Measurements from ENCODE around the gene CD300LB.

DNA sequence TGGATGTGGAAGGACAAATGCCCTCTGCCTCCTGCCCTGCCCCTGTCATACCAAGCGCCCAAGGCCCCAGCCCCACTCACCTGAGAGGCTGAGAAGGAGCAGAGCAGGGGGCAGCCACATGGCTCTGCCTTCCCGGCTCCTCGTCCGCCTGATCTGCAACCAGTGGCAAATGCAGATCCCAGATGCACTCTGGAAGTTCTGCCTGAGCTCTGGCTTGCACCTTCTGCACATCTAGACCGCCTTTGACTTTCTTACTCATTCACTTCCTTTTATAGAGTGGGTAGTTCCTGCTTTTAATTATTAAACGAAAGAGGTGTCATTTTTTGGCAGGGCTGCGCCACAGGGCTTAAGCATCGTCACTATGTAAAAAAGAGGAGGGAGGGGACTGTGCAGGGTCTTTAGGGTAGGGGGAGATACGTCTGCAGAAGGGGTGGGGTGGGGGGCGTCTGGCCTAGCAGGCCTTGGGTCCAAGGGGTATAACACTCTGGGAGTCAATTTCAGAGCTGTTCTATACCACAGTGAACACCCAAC lies at the start of gene CD300LB:
- TF ChIP-seq, protein P1, sequence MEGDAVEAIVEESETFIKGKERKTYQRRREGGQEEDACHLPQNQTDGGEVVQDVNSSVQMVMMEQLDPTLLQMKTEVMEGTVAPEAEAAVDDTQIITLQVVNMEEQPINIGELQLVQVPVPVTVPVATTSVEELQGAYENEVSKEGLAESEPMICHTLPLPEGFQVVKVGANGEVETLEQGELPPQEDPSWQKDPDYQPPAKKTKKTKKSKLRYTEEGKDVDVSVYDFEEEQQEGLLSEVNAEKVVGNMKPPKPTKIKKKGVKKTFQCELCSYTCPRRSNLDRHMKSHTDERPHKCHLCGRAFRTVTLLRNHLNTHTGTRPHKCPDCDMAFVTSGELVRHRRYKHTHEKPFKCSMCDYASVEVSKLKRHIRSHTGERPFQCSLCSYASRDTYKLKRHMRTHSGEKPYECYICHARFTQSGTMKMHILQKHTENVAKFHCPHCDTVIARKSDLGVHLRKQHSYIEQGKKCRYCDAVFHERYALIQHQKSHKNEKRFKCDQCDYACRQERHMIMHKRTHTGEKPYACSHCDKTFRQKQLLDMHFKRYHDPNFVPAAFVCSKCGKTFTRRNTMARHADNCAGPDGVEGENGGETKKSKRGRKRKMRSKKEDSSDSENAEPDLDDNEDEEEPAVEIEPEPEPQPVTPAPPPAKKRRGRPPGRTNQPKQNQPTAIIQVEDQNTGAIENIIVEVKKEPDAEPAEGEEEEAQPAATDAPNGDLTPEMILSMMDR (IDR thresholded peaks at IDR 0.05 in 8 of 11, conservative IDR thresholded peaks at IDR 0.05 in 3 of 11), result no peak
- no peak for TF ChIP-seq POLR2A (IDR thresholded peaks at IDR 0.05)

All from spleen (tissue), 7 donors.